IMR-90 (cell line): ENCODE results near the gene SURF1. TPM values are rescaled to one million over a fixed set of nuclear protein-coding genes. Genes with fewer than 3 reads are reported as not detected.

ENCODE experiments used
- ATAC-seq: fragments of 200-7000 bp; cut with Tn5 transposase; 2 replicates; pipeline ENCODE4 v1.9.1; 2020; ENCODE audit warnings: low read depth, mild to moderate bottlenecking, moderate library complexity
- BruUV-seq: library from RNA; stranded (reverse); fragments of 400-500 nt; replicated peaks from 2 replicates; lab custom pipeline; 2021; lab: Mats Ljungman, UMichigan
- CTCF ChIA-PET: fragments of 300-600 bp; formaldehyde crosslinking; extraction: SDS; loops from one replicate; lab custom pipeline; 2021; ENCODE audit warnings: antibody characterized with exemption; lab: Yijun Ruan, JAX
- POLR2A ChIA-PET: fragments of 300-600 bp; sonication (Branson Sonifier 250); formaldehyde crosslinking; loops from one replicate; lab custom pipeline; 2022; ENCODE audit warnings: antibody characterized with exemption; ENCODE audit not compliant: unreplicated experiment; lab: Charles Lee
- DNase-seq: peaks from one replicate; pipeline ENCODE4 v3.0.0; 2013
- H2AFZ ChIP-seq: replicated peaks from 2 replicates; pipeline ENCODE3; 2013; ENCODE audit warnings: low read length, mild to moderate bottlenecking; ENCODE audit not compliant: poor library complexity
- H2AK5ac ChIP-seq: 2 replicates; pipeline ENCODE4 v1.6.1; 2013; ENCODE audit warnings: low read depth, low read length, inconsistent platforms
- H2AK9ac ChIP-seq: replicated peaks from 2 replicates; pipeline ENCODE3; 2013; ENCODE audit warnings: mild to moderate bottlenecking, low read depth, low read length, moderate library complexity; ENCODE audit not compliant: poor library complexity
- H2BK120ac ChIP-seq: 2 replicates; pipeline ENCODE4 v1.6.1; 2013; ENCODE audit warnings: low read depth, low read length, inconsistent platforms
- H2BK15ac ChIP-seq: 3 replicates; pipeline ENCODE4 v1.6.1; 2013; ENCODE audit warnings: low read depth, low read length, inconsistent platforms
- H2BK20ac ChIP-seq: 2 replicates; pipeline ENCODE4 v1.6.1; 2013; ENCODE audit warnings: low read depth, mild to moderate bottlenecking, inconsistent platforms, low read length, moderate library complexity
- H2BK5ac ChIP-seq: 2 replicates; pipeline ENCODE4 v1.6.1; 2013; ENCODE audit warnings: mild to moderate bottlenecking, low read depth, low read length, inconsistent platforms; ENCODE audit not compliant: poor library complexity, severe bottlenecking
- H3K14ac ChIP-seq: replicated peaks from 2 replicates; pipeline ENCODE4 v1.6.1; 2013; ENCODE audit warnings: low read depth, low read length, inconsistent platforms
- H3K18ac ChIP-seq: 2 replicates; pipeline ENCODE4 v1.6.1; 2013; ENCODE audit warnings: low read depth, low read length, control low read depth
- H3K23ac ChIP-seq: 2 replicates; pipeline ENCODE4 v1.6.1; 2013; ENCODE audit warnings: low read depth, low read length, inconsistent platforms
- H3K27ac ChIP-seq: 2 replicates; pipeline ENCODE4 v1.5.1; 2013; ENCODE audit warnings: mild to moderate bottlenecking, control low read depth, low read length; ENCODE audit not compliant: insufficient read depth
- H3K27me3 ChIP-seq: 2 replicates; pipeline ENCODE4 v1.6.1; 2013; ENCODE audit warnings: low read length; ENCODE audit not compliant: control insufficient read depth, insufficient read depth
- H3K36me3 ChIP-seq: 2 replicates; pipeline ENCODE4 v1.6.1; 2013; ENCODE audit warnings: low read length, mixed read lengths; ENCODE audit not compliant: control insufficient read depth, insufficient read depth
- H3K4ac ChIP-seq: 2 replicates; pipeline ENCODE4 v1.6.1; 2013; ENCODE audit warnings: low read depth, low read length, inconsistent platforms
- H3K4me1 ChIP-seq: 2 replicates; pipeline ENCODE4 v1.6.1; 2013; ENCODE audit warnings: low read length, mixed read lengths; ENCODE audit not compliant: control insufficient read depth, insufficient read depth
- H3K4me2 ChIP-seq: 2 replicates; pipeline ENCODE4 v1.6.1; 2013; ENCODE audit warnings: low read depth, mild to moderate bottlenecking, control low read depth, low read length, moderate library complexity
- H3K4me3 ChIP-seq: 2 replicates; pipeline ENCODE4 v1.5.1; 2013; ENCODE audit warnings: low read depth, mild to moderate bottlenecking, control low read depth, low read length, moderate library complexity; ENCODE audit not compliant: insufficient read depth
- H3K56ac ChIP-seq: 2 replicates; pipeline ENCODE4 v1.6.1; 2013; ENCODE audit warnings: low read length, inconsistent platforms; ENCODE audit not compliant: insufficient read depth; ENCODE audit errors: extremely low read depth
- H3K79me1 ChIP-seq, 2 experiments: 2 replicates each; pipeline ENCODE4 v1.6.1; 2013; ENCODE audit warnings: low read length in 2 of 2, inconsistent platforms in 1 of 2, low read depth in 1 of 2
- H3K9ac ChIP-seq: 2 replicates; pipeline ENCODE4 v1.6.1; 2013; ENCODE audit warnings: low read depth, low read length, control low read depth
- H3K9me1 ChIP-seq: 2 replicates; pipeline ENCODE4 v1.6.1; 2013; ENCODE audit warnings: low read length, inconsistent platforms; ENCODE audit not compliant: insufficient read depth
- H3K9me3 ChIP-seq: 2 replicates; pipeline ENCODE4 v1.6.1; 2013; ENCODE audit warnings: low read length; ENCODE audit not compliant: control insufficient read depth, insufficient read depth
- H4K20me1 ChIP-seq: 2 replicates; pipeline ENCODE4 v1.6.1; 2013; ENCODE audit warnings: low read length, inconsistent platforms; ENCODE audit not compliant: insufficient read depth
- H4K5ac ChIP-seq: 2 replicates; pipeline ENCODE4 v1.6.1; 2013; ENCODE audit warnings: mild to moderate bottlenecking, low read depth, low read length, control low read depth
- H4K8ac ChIP-seq, 2 experiments: 2 replicates each; pipeline ENCODE4 v1.6.1; 2013; ENCODE audit warnings: low read depth in 2 of 2, low read length in 2 of 2, control low read depth in 1 of 2, inconsistent platforms in 1 of 2
- H4K91ac ChIP-seq: 2 replicates; pipeline ENCODE4 v1.6.1; 2013; ENCODE audit warnings: low read depth, low read length, inconsistent platforms; ENCODE audit not compliant: insufficient read depth
- BHLHE40 ChIP-seq: fragments of 150-350 bp; IDR thresholded peaks from 2 replicates; pipeline ENCODE4 v1.6.1; 2016; ENCODE audit warnings: mild to moderate bottlenecking, low read depth, low read length
- CEBPB ChIP-seq: IDR thresholded peaks from 2 replicates; pipeline ENCODE4 v1.6.1; 2012; ENCODE audit warnings: low read depth, low read length, improper control_type of control experiment
- CHD1 ChIP-seq: IDR thresholded peaks from 2 replicates; pipeline ENCODE4 v1.6.1; 2012; ENCODE audit warnings: low read depth, low read length, improper control_type of control experiment
- MAFK ChIP-seq: IDR thresholded peaks from 2 replicates; pipeline ENCODE4 v1.6.1; 2012; ENCODE audit warnings: low read depth, low read length, improper control_type of control experiment
- MAZ ChIP-seq: IDR thresholded peaks from 2 replicates; pipeline ENCODE4 v1.6.1; 2012; ENCODE audit warnings: low read depth, mild to moderate bottlenecking, low read length, improper control_type of control experiment, moderate library complexity, borderline replicate concordance
- MXI1 ChIP-seq: IDR thresholded peaks from 2 replicates; pipeline ENCODE4 v1.6.1; 2012; ENCODE audit warnings: low read depth, mild to moderate bottlenecking, low read length, moderate library complexity, borderline replicate concordance
- NFE2L2 ChIP-seq: fragments of 150-350 bp; IDR thresholded peaks from 2 replicates; pipeline ENCODE4 v1.6.1; 2016; ENCODE audit warnings: low read depth, mild to moderate bottlenecking, low read length
- POLR2A ChIP-seq: IDR thresholded peaks from 2 replicates; pipeline ENCODE4 v1.6.1; 2012; ENCODE audit warnings: mild to moderate bottlenecking, low read depth, low read length
- RAD21 ChIP-seq: IDR thresholded peaks from 2 replicates; pipeline ENCODE4 v1.6.1; 2012; ENCODE audit warnings: low read length, improper control_type of control experiment
- RFX5 ChIP-seq: IDR thresholded peaks from 2 replicates; pipeline ENCODE4 v1.8.0; 2012; ENCODE audit warnings: low read depth, mild to moderate bottlenecking, low read length, moderate library complexity
- SMC3 ChIP-seq: fragments of 150-350 bp; IDR thresholded peaks from 2 replicates; pipeline ENCODE4 v1.6.1; 2016; ENCODE audit warnings: low read depth, mild to moderate bottlenecking, antibody characterized with exemption, low read length, moderate library complexity
- WGBS, 2 experiments: methylation state at CpG; one replicate each; pipeline versions ENCODE4 v1.1.5 to v1.1.7; 2013; ENCODE audit warnings: missing lambda C conversion rate in 2 of 2; ENCODE audit not compliant: insufficient read length in 1 of 2; ENCODE audit errors: extremely low coverage in 2 of 2; 5-methylcytosine and 5-hydroxymethylcytosine counted together
- dilution Hi-C: fragments of 300-500 bp; cut with HindIII; formaldehyde crosslinking; loops from one replicate; pipeline ENCODE4 v1.14.3; 2018; ENCODE audit warnings: low sequenced_read_pairs; ENCODE audit not compliant: unreplicated experiment
- in situ Hi-C: fragments of 300-500 bp; cut with MboI; formaldehyde crosslinking; loops from 3 replicates; pipeline ENCODE4 v1.14.3; 2019; ENCODE audit warnings: low sequenced_read_pairs, inconsistent platforms, mixed read lengths
- intact Hi-C: fragments of 100-400 bp; cut with micrococcal nuclease; formaldehyde crosslinking; loops from 2 replicates; pipeline ENCODE4 v1.10.0; 2022
- polyA plus RNA-seq, 3 experiments: library from polyadenylated mRNA; depleted of rRNA; stranded (reverse); fragments of >200 nt; gene quantifications; 2 replicates each; pipeline ENCODE4 v1.2.3, GENCODE V29; 2012; ENCODE audit warnings: low replicate concordance in 1 of 3
- total RNA-seq: library from RNA; depleted of rRNA; stranded (reverse); fragments of >200 nt; gene quantifications from 2 replicates; pipeline ENCODE4 v1.2.3, GENCODE V29; 2012
- TF ChIP-seq, protein P1 (sequence below): conservative IDR thresholded peaks from 2 replicates; pipeline ENCODE4 v1.5.1; 2012; ENCODE audit warnings: mild to moderate bottlenecking, low read depth, low read length, improper control_type of control experiment
- TF ChIP-seq, protein P2 (sequence below): fragments of 150-350 bp; IDR thresholded peaks from 2 replicates; pipeline ENCODE4 v1.6.1; 2017; ENCODE audit warnings: mild to moderate bottlenecking, antibody characterized with exemption, low read length, low read depth
- TF ChIP-seq, protein P3 (sequence below): fragments of 150-350 bp; IDR thresholded peaks from 2 replicates; pipeline ENCODE4 v1.6.1; 2016; ENCODE audit warnings: low read depth, mild to moderate bottlenecking, low read length, moderate library complexity, borderline replicate concordance

The SURF1 gene
- total and polyA plus RNA-seq, 2 of the 4 experiments (the other 2 are of a cell fraction): 15.1 to 24.5 TPM

DNA sequence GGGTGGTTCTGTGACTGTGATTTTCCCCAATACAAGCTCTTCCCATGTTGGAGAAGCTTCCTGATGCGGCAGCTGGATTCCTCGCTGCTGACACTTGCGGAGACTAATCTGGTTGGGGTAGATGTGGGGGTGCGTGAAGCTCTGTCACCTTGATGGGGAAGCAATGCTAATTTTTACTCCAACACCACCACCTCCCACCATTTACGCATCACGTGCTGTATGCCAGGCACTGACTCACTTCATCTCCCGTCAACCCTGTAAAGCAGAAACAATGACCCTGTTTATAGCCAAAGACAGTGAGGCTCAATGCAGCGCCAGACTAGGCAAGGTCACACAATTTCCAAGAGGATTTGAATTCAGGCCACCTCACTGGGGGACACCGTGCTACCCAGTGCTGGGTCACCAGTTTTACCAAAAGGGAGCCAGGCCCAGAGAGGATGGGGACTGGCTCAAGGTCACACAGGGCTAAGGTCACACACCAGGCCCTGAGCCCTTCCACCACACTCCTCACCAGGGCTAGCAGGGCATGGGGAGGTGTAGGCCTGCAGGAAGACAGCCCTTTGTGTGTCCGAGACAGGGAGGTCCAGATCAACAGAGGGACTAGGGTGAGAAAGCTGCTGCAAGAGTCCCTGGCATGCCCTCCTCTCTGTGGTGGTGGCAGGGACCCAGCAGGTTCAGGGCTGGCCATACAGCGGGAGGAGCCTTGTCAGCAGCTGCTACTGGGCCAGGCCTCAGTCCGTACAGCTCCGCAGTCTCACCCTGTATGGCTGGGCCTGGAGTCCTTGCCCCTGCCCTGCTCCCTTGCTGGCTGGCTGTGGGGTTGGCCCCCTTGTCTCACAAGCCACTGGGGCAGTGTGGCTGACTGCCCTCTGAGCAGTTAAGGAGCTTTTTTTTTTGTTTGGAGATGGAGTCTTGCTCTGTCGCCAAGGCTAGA is 23.1 kb upstream of the SURF1 start:
- Histone ChIP-seq H2AFZ (no peak overlapping the region), H3K27ac (no peak overlapping the region), H3K18ac (no peak overlapping the region), H4K5ac (no peak overlapping the region), H4K20me1 (peaks cover 9% of the 10 kb centered on the region), H3K4me2 (no peak overlapping the region), H3K4me1 (no peaks in the 10 kb centered on the region; the same call in 1 of the 2 replicates), H2BK20ac (no peak overlapping the region), H2BK15ac (no peak overlapping the region), H3K9me3 (no peaks in the 10 kb centered on the region), H2BK5ac (no peak overlapping the region), H2BK120ac (no peak overlapping the region), H3K4me3 (no peak overlapping the region), H3K56ac (no peak overlapping the region), H3K79me1 (peaks cover 0 to 7% of the 10 kb centered on the region in 2 experiments; a peak in 1 of 4 replicates), H4K8ac (no peak overlapping the region), H3K14ac (no peak overlapping the region), H3K9me1 (no peaks in the 10 kb centered on the region), H3K27me3 (no peaks in the 10 kb centered on the region), H3K9ac (no peak overlapping the region), H4K91ac (no peak overlapping the region), H3K4ac (no peak overlapping the region), H2AK9ac (no peak overlapping the region), H2AK5ac (no peak overlapping the region), H3K36me3 (no peaks in the 10 kb centered on the region), H3K23ac (no peak overlapping the region)
- ChIA-PET CTCF (no interaction called here), POLR2A (no interaction called here)
- in situ Hi-C loops: no loop called here
- no peak for DNase-seq
- ATAC-seq: no peak
- intact Hi-C loops: no loop called here
- 71% methylated on average over 1 of the region's 14 CpGs; no CpG with 5 or more reads in 1 of the 2 experiments for WGBS, 2 experiments
- dilution Hi-C loops: no loop called here
- BruUV-seq: no TSS peak
- TF ChIP-seq, protein P1, sequence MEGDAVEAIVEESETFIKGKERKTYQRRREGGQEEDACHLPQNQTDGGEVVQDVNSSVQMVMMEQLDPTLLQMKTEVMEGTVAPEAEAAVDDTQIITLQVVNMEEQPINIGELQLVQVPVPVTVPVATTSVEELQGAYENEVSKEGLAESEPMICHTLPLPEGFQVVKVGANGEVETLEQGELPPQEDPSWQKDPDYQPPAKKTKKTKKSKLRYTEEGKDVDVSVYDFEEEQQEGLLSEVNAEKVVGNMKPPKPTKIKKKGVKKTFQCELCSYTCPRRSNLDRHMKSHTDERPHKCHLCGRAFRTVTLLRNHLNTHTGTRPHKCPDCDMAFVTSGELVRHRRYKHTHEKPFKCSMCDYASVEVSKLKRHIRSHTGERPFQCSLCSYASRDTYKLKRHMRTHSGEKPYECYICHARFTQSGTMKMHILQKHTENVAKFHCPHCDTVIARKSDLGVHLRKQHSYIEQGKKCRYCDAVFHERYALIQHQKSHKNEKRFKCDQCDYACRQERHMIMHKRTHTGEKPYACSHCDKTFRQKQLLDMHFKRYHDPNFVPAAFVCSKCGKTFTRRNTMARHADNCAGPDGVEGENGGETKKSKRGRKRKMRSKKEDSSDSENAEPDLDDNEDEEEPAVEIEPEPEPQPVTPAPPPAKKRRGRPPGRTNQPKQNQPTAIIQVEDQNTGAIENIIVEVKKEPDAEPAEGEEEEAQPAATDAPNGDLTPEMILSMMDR: no peak
- TF ChIP-seq MXI1: no peak
- TF ChIP-seq CHD1: no peak
- TF ChIP-seq CEBPB: no peak
- TF ChIP-seq, protein P2, sequence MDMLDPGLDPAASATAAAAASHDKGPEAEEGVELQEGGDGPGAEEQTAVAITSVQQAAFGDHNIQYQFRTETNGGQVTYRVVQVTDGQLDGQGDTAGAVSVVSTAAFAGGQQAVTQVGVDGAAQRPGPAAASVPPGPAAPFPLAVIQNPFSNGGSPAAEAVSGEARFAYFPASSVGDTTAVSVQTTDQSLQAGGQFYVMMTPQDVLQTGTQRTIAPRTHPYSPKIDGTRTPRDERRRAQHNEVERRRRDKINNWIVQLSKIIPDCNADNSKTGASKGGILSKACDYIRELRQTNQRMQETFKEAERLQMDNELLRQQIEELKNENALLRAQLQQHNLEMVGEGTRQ: no peak
- TF ChIP-seq, protein P3, sequence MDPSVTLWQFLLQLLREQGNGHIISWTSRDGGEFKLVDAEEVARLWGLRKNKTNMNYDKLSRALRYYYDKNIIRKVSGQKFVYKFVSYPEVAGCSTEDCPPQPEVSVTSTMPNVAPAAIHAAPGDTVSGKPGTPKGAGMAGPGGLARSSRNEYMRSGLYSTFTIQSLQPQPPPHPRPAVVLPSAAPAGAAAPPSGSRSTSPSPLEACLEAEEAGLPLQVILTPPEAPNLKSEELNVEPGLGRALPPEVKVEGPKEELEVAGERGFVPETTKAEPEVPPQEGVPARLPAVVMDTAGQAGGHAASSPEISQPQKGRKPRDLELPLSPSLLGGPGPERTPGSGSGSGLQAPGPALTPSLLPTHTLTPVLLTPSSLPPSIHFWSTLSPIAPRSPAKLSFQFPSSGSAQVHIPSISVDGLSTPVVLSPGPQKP: no peak
- TF ChIP-seq MAFK: no peak
- TF ChIP-seq POLR2A: no peak
- TF ChIP-seq SMC3: no peak
- no peak for TF ChIP-seq RFX5
- no peak for TF ChIP-seq NFE2L2
- no peak for TF ChIP-seq RAD21
- TF ChIP-seq BHLHE40: no peak
- no peak for TF ChIP-seq MAZ
